ENCODE results near the gene FOXP2. TPM values are rescaled to one million over a fixed set of nuclear protein-coding genes. Genes with fewer than 3 reads are reported as not detected.
"Not testable (repeated sequence)": the region's sequence is repeated elsewhere in the genome, so short reads cannot be mapped to it uniquely, and the experiment has no call there.

FOXP2 gene
- total RNA-seq, 1 experiment from 2014 or later: not detected

- DNase-seq: no peak
- Mint-ChIP-seq H3K9me3 (ENCODE audit: unreplicated experiment) (no peaks in the 10 kb centered on the region), H3K27ac (ENCODE audit: unreplicated experiment) (no peak overlapping the region), H3K27me3 (ENCODE audit: insufficient read depth, unreplicated experiment) (no peaks in the 10 kb centered on the region), H3K4me3 (ENCODE audit: unreplicated experiment) (no peak overlapping the region), H3K4me1 (ENCODE audit: low read depth, unreplicated experiment) (no peaks in the 10 kb centered on the region), H3K36me3 (ENCODE audit: insufficient read depth, unreplicated experiment) (no peaks in the 10 kb centered on the region)
- ChIA-PET CTCF (no interaction called here), POLR2A (no interaction called here)
- no peaks in the 10 kb centered on the region for H3K27me3 ChIP-seq (replicated peaks; ENCODE audit: control insufficient read depth, insufficient read depth, low read length)
- TF ChIP-seq CTCF (IDR thresholded peaks at IDR 0.05; ENCODE audit: insufficient read depth in 1 of 2, low read depth in 1 of 2, low read length in 1 of 2, severe bottlenecking in 1 of 2, unreplicated experiment in 1 of 2): no peak
- no peaks in the 10 kb centered on the region for H3K9me3 ChIP-seq
- H3K4me1 ChIP-seq: no peaks in the 10 kb centered on the region
- intact Hi-C loops (cut with micrococcal nuclease; ENCODE audit: unreplicated experiment): no loop called here
- H3K36me3 ChIP-seq (ENCODE audit: control insufficient read depth, insufficient read depth, low read length): no peaks in the 10 kb centered on the region
- BruUV-seq (replicated peaks): no TSS peak
- no peak overlapping the region for H3K4me3 ChIP-seq (ENCODE audit: low read depth, low read length)
Observed at GRCh38 chr7:114432703-114433102, 18.1 kb downstream of the FOXP2 start.

GRCh38 chr7:114439581-114439980 is 25.0 kb downstream of the FOXP2 start:
- ChIA-PET POLR2A (no interaction called here), CTCF (interaction anchor here (0.6 kb wide), 1 partner anchor 91 kb away, joined by 3 read pairs; no protein-coding TSS in a partner anchor)
- Histone ChIP-seq H3K4me1 (no peaks in the 10 kb centered on the region), H3K9me3 (no peaks in the 10 kb centered on the region), H3K27me3 (replicated peaks; ENCODE audit: control insufficient read depth, insufficient read depth, low read length) (no peaks in the 10 kb centered on the region), H3K36me3 (ENCODE audit: control insufficient read depth, insufficient read depth, low read length) (no peaks in the 10 kb centered on the region), H3K4me3 (ENCODE audit: low read depth, low read length) (no peak overlapping the region)
- BruUV-seq (replicated peaks): no TSS peak
- H3K27ac Mint-ChIP-seq (ENCODE audit: unreplicated experiment): no peak overlapping the region
- DNase-seq: no peak
- H3K4me3 Mint-ChIP-seq (ENCODE audit: unreplicated experiment): no peak overlapping the region
- H3K9me3 Mint-ChIP-seq (ENCODE audit: unreplicated experiment): no peaks in the 10 kb centered on the region
- intact Hi-C loops (cut with micrococcal nuclease; ENCODE audit: unreplicated experiment): no loop called here
- H3K36me3 Mint-ChIP-seq (ENCODE audit: insufficient read depth, unreplicated experiment): no peaks in the 10 kb centered on the region
- no peak for TF ChIP-seq CTCF (IDR thresholded peaks at IDR 0.05; ENCODE audit: insufficient read depth in 1 of 2, low read depth in 1 of 2, low read length in 1 of 2, severe bottlenecking in 1 of 2, unreplicated experiment in 1 of 2)
- no peaks in the 10 kb centered on the region for H3K27me3 Mint-ChIP-seq (ENCODE audit: insufficient read depth, unreplicated experiment)
- H3K4me1 Mint-ChIP-seq (ENCODE audit: low read depth, unreplicated experiment): no peaks in the 10 kb centered on the region

GRCh38 chr7:114440927-114441326 is 26.3 kb downstream of the FOXP2 start:
- H3K9me3 ChIP-seq; H3K4me3 Mint-ChIP-seq (ENCODE audit: unreplicated experiment); H3K4me3 ChIP-seq (ENCODE audit: low read depth, low read length); CTCF ChIA-PET; H3K36me3 ChIP-seq (ENCODE audit: control insufficient read depth, insufficient read depth, low read length); H3K27me3 Mint-ChIP-seq (ENCODE audit: insufficient read depth, unreplicated experiment); H3K4me1 Mint-ChIP-seq (ENCODE audit: low read depth, unreplicated experiment); POLR2A ChIA-PET; H3K36me3 Mint-ChIP-seq (ENCODE audit: insufficient read depth, unreplicated experiment); H3K27ac Mint-ChIP-seq (ENCODE audit: unreplicated experiment); H3K4me1 ChIP-seq; intact Hi-C loops (cut with micrococcal nuclease; ENCODE audit: unreplicated experiment); H3K27me3 ChIP-seq (replicated peaks; ENCODE audit: control insufficient read depth, insufficient read depth, low read length); BruUV-seq (replicated peaks); H3K9me3 Mint-ChIP-seq (ENCODE audit: unreplicated experiment); DNase-seq: not testable (repeated sequence)

GRCh38 chr7:114444196-114444595 is 29.6 kb downstream of the FOXP2 start:
- no peak for DNase-seq
- no peak overlapping the region for H3K4me3 Mint-ChIP-seq (ENCODE audit: unreplicated experiment)
- H3K9me3 Mint-ChIP-seq (ENCODE audit: unreplicated experiment): no peaks in the 10 kb centered on the region
- no peaks in the 10 kb centered on the region for H3K4me1 ChIP-seq
- no peaks in the 10 kb centered on the region for H3K4me1 Mint-ChIP-seq (ENCODE audit: low read depth, unreplicated experiment)
- TF ChIP-seq CTCF (IDR thresholded peaks at IDR 0.05; ENCODE audit: insufficient read depth in 1 of 2, low read depth in 1 of 2, low read length in 1 of 2, severe bottlenecking in 1 of 2, unreplicated experiment in 1 of 2): no peak
- no peak overlapping the region for H3K4me3 ChIP-seq (ENCODE audit: low read depth, low read length)
- H3K27me3 ChIP-seq (replicated peaks; ENCODE audit: control insufficient read depth, insufficient read depth, low read length): no peaks in the 10 kb centered on the region
- ChIA-PET CTCF (no interaction called here), POLR2A (no interaction called here)
- no peaks in the 10 kb centered on the region for H3K36me3 Mint-ChIP-seq (ENCODE audit: insufficient read depth, unreplicated experiment)
- H3K36me3 ChIP-seq (ENCODE audit: control insufficient read depth, insufficient read depth, low read length): no peaks in the 10 kb centered on the region
- no TSS peak for BruUV-seq (replicated peaks)
- H3K9me3 ChIP-seq: no peaks in the 10 kb centered on the region
- peaks cover 6% of the 10 kb centered on the region for H3K27me3 Mint-ChIP-seq (ENCODE audit: insufficient read depth, unreplicated experiment)
- intact Hi-C loops (cut with micrococcal nuclease; ENCODE audit: unreplicated experiment): no loop called here
- no peak overlapping the region for H3K27ac Mint-ChIP-seq (ENCODE audit: unreplicated experiment)

All from Caco-2 (cell line).